Ascending aorta (tissue), 2 donors: ENCODE data around the gene VAT1L. TPM values are rescaled to one million over a fixed set of nuclear protein-coding genes. Genes with fewer than 3 reads are reported as not detected.

Experiments
- DNase-seq, 2 donors: peaks; one replicate each; pipeline ENCODE4 v3.0.0-alpha.2; 2019; ENCODE audit warnings: low spot score in 2 of 2
- H3K27ac ChIP-seq, 2 donors: fragments of 200-600 bp; sonication (generic); one replicate each; pipeline ENCODE4 v1.5.1; 2016 to 2017; ENCODE audit warnings: mild to moderate bottlenecking in 1 of 2
- H3K27me3 ChIP-seq: fragments of 200-600 bp; sonication (generic); one replicate; pipeline ENCODE4 v1.5.1; 2017
- H3K36me3 ChIP-seq, 2 donors: fragments of 200-600 bp; sonication (generic); one replicate each; pipeline ENCODE4 v1.5.1; 2016
- H3K4me1 ChIP-seq, 2 donors: fragments of 200-600 bp; sonication (generic); one replicate each; pipeline ENCODE4 v1.5.1; 2016 to 2017; ENCODE audit warnings: mild to moderate bottlenecking in 1 of 2
- H3K4me3 ChIP-seq, 2 donors: fragments of 200-600 bp; sonication (generic); one replicate each; pipeline ENCODE4 v1.5.1; 2016 to 2017; ENCODE audit warnings: mild to moderate bottlenecking in 1 of 2
- H3K9me3 ChIP-seq, 2 donors: fragments of 200-600 bp; sonication (generic); one replicate each; pipeline ENCODE4 v1.5.1; 2016
- intact Hi-C: fragments of 100-400 bp; cut with DNase I; formaldehyde crosslinking; loops from one replicate; pipeline ENCODE4 v1.15.1; 2023
- total RNA-seq: library from RNA; depleted of rRNA; stranded (reverse); fragments of >200 nt; gene quantifications from one replicate; pipeline ENCODE4 v1.1.0, GENCODE V29; 2016
- TF ChIP-seq, protein P1 (sequence below), 3 experiments: fragments of 200-600 bp in 2 of 3; fragments of 450-650 bp in 1 of 3; sonication (generic) in 2 of 3; IDR thresholded peaks; one replicate each; pipeline ENCODE4 v1.5.1; 2016 to 2019; ENCODE audit warnings: antibody characterized with exemption in 3 of 3, mild to moderate bottlenecking in 1 of 3, moderate library complexity in 1 of 3

Gene VAT1L
- total RNA-seq, 1 donor from 2014 or later = 12.6 TPM

DNA sequence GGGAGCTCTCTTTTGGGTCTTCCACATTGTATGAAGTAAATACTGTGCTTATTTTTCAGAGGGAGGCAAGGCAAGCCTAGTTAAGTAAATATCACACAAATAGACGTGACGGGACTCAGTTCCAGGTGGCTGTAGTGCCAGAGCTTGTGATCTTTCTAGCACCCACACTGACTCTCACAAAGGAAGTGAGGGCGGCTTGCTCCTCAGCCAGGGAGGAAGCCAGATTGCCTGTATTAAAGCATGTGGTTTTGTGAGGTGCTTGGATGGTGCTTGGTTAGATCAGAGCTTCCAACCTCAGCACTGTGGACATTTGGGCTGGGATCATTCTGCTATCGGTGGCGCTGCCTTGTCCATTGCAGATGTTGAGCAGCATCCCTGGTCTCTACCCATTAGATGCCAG is 80.1 kb downstream of the VAT1L start:
- TF ChIP-seq, protein P1, sequence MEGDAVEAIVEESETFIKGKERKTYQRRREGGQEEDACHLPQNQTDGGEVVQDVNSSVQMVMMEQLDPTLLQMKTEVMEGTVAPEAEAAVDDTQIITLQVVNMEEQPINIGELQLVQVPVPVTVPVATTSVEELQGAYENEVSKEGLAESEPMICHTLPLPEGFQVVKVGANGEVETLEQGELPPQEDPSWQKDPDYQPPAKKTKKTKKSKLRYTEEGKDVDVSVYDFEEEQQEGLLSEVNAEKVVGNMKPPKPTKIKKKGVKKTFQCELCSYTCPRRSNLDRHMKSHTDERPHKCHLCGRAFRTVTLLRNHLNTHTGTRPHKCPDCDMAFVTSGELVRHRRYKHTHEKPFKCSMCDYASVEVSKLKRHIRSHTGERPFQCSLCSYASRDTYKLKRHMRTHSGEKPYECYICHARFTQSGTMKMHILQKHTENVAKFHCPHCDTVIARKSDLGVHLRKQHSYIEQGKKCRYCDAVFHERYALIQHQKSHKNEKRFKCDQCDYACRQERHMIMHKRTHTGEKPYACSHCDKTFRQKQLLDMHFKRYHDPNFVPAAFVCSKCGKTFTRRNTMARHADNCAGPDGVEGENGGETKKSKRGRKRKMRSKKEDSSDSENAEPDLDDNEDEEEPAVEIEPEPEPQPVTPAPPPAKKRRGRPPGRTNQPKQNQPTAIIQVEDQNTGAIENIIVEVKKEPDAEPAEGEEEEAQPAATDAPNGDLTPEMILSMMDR (IDR thresholded peaks at IDR 0.05) = no peak
- H3K9me3 ChIP-seq = no peaks in the 10 kb centered on the region
- peak overlapping the region; percentile 44 to 87 for H3K27ac ChIP-seq
- H3K4me1 ChIP-seq = peaks cover 0 to 13% of the 10 kb centered on the region in 2 donors
- intact Hi-C loops = no loop called here
- H3K4me3 ChIP-seq = no peak overlapping the region
- H3K27me3 ChIP-seq = no peaks in the 10 kb centered on the region
- H3K36me3 ChIP-seq = no peaks in the 10 kb centered on the region
- no peak for DNase-seq

DNA sequence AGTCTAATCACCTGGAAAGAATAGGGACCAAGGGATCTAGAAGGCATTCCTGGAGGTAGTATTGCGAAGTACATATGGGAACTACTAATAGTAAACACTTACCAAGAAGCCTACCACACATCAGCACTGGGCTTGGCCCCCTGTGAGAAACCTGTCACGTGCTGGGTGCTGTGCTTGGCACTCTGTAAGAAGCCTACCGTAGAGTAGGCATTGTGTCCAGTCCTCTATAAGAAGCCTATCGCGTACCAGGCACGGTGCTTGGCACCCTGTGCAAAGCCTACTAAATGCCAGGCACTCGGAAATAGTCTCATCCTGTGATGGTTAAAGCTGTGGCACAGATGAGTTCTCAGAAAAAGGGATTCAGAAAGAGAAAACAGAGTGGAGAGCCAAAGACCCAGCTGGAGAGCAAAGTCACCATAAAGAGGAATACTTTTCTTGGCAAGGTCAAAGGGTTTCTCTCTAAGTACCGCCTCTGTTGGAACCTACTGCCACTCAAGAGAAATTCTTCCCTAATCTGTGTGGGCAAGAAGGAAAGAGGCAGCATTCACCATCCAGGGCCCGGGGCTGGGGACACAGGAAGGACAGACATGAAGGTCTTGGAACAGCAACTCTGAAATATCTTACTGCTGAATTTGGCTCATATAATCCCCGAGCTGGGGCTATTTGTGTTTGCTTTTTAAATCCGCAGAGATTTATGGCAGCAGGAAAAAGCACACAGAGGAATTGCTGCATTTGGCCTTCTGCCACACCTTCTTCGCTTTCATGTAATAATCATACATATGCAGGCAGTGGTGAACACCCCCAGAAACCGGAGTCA is 81.8 kb downstream of the VAT1L start:
- Histone ChIP-seq H3K9me3 (no peaks in the 10 kb centered on the region), H3K4me1 (peaks cover 0 to 13% of the 10 kb centered on the region in 2 donors), H3K4me3 (peak overlapping the region; percentile 9 to 15), H3K27me3 (no peaks in the 10 kb centered on the region), H3K27ac (peak overlapping the region; percentile 81 to 87), H3K36me3 (no peaks in the 10 kb centered on the region)
- TF ChIP-seq, protein P1 (IDR thresholded peaks at IDR 0.05) = no peak
- intact Hi-C loops = loop anchor here (5.0 to 10.0 kb wide), 3 partner anchors 47 to 1835 kb away; no protein-coding TSS in a partner anchor
- DNase-seq = peak in 1 of 2 donors; percentile 76

DNA sequence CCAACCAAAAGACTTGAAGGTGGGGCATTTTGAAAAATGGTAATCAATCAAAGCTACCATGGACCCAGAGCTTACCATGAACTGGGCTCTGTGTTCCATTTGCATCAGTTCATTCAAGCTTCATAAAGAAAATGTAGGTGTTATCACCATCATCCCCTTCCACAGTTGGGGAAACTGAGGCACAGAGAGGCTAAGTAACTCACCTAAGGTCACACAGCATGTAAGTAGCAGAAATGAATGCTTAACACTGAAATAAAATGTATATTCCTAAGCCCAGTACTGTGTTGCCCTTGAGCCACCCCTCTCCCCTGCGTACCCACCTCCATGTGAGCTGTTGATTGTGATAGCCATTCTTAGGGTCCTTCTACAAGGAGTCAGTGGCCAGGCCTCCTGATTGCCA is 83.6 kb downstream of the VAT1L start:
- no peak overlapping the region for H3K4me3 ChIP-seq
- no peak for DNase-seq
- no peaks in the 10 kb centered on the region for H3K36me3 ChIP-seq
- H3K9me3 ChIP-seq = no peaks in the 10 kb centered on the region
- H3K4me1 ChIP-seq = peaks cover 0 to 13% of the 10 kb centered on the region in 2 donors
- no peaks in the 10 kb centered on the region for H3K27me3 ChIP-seq
- TF ChIP-seq, protein P1 (IDR thresholded peaks at IDR 0.05) = no peak
- intact Hi-C loops = loop anchor here (5.0 to 10.0 kb wide), 3 partner anchors 45 to 1833 kb away; no protein-coding TSS in a partner anchor
- H3K27ac ChIP-seq = peak overlapping the region; percentile 81 to 87

DNA sequence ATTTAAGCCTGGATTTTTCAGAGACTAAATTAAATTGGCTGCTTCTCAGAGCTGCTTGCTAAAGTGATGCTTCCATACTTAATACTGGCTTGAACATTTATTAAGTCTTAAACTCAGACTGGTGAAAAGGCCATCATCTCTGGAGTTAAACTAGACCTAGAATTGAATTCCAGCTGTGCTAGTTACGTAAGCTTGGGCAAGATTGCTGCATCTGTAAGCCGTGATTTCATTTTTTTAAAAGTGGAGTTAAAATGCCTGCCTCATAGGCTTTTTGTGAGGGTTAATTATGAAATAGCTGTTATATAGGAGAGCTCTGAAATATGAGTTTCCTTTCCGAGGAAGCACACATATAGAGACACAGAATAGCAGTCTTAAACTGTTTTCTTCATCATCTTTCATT is 84.7 kb downstream of the VAT1L start:
- TF ChIP-seq, protein P1 (IDR thresholded peaks at IDR 0.05) = no peak
- H3K36me3 ChIP-seq = no peaks in the 10 kb centered on the region

DNA sequence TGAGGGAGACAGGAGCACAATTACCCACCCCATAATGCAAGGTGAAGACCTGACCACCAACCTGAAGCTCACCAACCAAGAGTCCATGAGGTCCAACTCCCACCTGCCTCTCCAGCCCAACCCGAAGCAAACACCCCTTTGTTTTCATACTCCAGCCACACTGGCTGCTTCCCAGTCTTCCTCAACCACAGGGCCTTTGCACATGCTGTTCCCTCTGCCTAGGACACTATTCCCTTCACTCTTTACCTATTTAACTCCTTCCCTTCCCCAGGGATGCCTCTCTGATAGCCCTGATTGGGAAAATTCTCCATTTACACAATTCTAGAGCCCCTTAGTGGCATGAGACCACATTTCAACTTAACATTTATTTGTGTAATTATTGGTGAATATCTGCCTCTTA is 86.0 kb downstream of the VAT1L start:
- TF ChIP-seq, protein P1 (IDR thresholded peaks at IDR 0.05) = no peak
- H3K4me1 ChIP-seq = peaks cover 0 to 8% of the 10 kb centered on the region in 2 donors
- H3K9me3 ChIP-seq = no peaks in the 10 kb centered on the region
- H3K27ac ChIP-seq = no peak overlapping the region
- no peaks in the 10 kb centered on the region for H3K27me3 ChIP-seq
- intact Hi-C loops = loop anchor here (5.0 to 10.0 kb wide), 3 partner anchors 43 to 1830 kb away; no protein-coding TSS in a partner anchor
- no peaks in the 10 kb centered on the region for H3K36me3 ChIP-seq
- no peak overlapping the region for H3K4me3 ChIP-seq
- DNase-seq = no peak

More for the DNA sequence above, 84.7 kb downstream of the VAT1L start:
- Histone ChIP-seq H3K27ac (peak overlapping the region in 1 of 2 donors; percentile 87), H3K27me3 (no peaks in the 10 kb centered on the region), H3K4me3 (no peak overlapping the region), H3K4me1 (peaks cover 0 to 13% of the 10 kb centered on the region in 2 donors), H3K9me3 (no peaks in the 10 kb centered on the region)
- intact Hi-C loops = loop anchor here (5.0 to 10.0 kb wide), 3 partner anchors 44 to 1832 kb away; no protein-coding TSS in a partner anchor
- DNase-seq = no peak
